ENCODE measurements around the gene TMEM135.

Gene TMEM135

GRCh38 chr11:87356428-87356827 is 318.7 kb downstream of the TMEM135 start:
- DNase-seq (ENCODE audit: low spot score), result no peak

GRCh38 chr11:87358461-87358860 is 320.7 kb downstream of the TMEM135 start:
- DNase-seq (ENCODE audit: low spot score), result no peak

GRCh38 chr11:87359401-87359800 is 321.7 kb downstream of the TMEM135 start:
- DNase-seq (ENCODE audit: low spot score), result no peak

GRCh38 chr11:87361891-87362290 is 324.2 kb downstream of the TMEM135 start:
- DNase-seq (ENCODE audit: low spot score), result no peak

GRCh38 chr11:87366346-87366745 is 328.6 kb downstream of the TMEM135 start:
- DNase-seq (ENCODE audit: low spot score), result no peak

GRCh38 chr11:87366763-87367405 is 329.1 kb downstream of the TMEM135 start:
- DNase-seq (ENCODE audit: low spot score), result no peak

GRCh38 chr11:87368151-87368550 is 330.4 kb downstream of the TMEM135 start:
- no peak for DNase-seq (ENCODE audit: low spot score)

- DNase-seq (ENCODE audit: low spot score), result no peak
These were observed 331.2 kb downstream of the TMEM135 start for GRCh38 chr11:87368858-87369480.

- DNase-seq (ENCODE audit: low spot score), result no peak
These were observed 332.2 kb downstream of the TMEM135 start for GRCh38 chr11:87369888-87370287.

- DNase-seq (ENCODE audit: low spot score), result no peak
These were observed 334.3 kb downstream of the TMEM135 start for GRCh38 chr11:87372065-87372464.
